GM12878 (cell line): Measurements from ENCODE around the gene VSIG10L2. TPM values are rescaled to one million over a fixed set of nuclear protein-coding genes. Genes with fewer than 3 reads are reported as not detected.

Source experiments
- ATAC-seq: fragments of 200-7000 bp; cut with Tn5 transposase; 3 replicates; pipeline ENCODE4 v1.9.1; 2020; ENCODE audit warnings: mild to moderate bottlenecking, moderate library complexity
- BruUV-seq: library from RNA; stranded (reverse); fragments of 400-500 nt; replicated peaks from 2 replicates; lab custom pipeline; 2021; lab: Mats Ljungman, UMichigan
- CTCF ChIA-PET: fragments of 300-600 bp; sonication (Branson Sonifier 250); formaldehyde crosslinking; extraction: SDS; loops from one replicate; lab custom pipeline; 2021; ENCODE audit warnings: inconsistent platforms; lab: Yijun Ruan, JAX
- POLR2A ChIA-PET: fragments of 350-600 bp; formaldehyde crosslinking; extraction: SDS; loops from one replicate; lab custom pipeline; 2021; ENCODE audit warnings: inconsistent platforms; lab: Charles Lee
- RAD21 ChIA-PET: fragments of 300-600 bp; sonication (Branson Sonifier 250); formaldehyde crosslinking; loops from one replicate; lab custom pipeline; 2023; ENCODE audit warnings: antibody characterized with exemption; ENCODE audit not compliant: unreplicated experiment; lab: Charles Lee
- SMC1A ChIA-PET: fragments of 300-600 bp; sonication (Branson Sonifier 250); formaldehyde crosslinking; loops from one replicate; lab custom pipeline; 2023; ENCODE audit not compliant: unreplicated experiment, uncharacterized antibody; lab: Charles Lee
- DNase-seq: peaks from one replicate; pipeline ENCODE4 v3.0.0-alpha.2; 2011; ENCODE audit warnings: low read depth, low spot score
- FAIRE-seq: peaks from 3 replicates; lab custom pipeline; 2011; peaks lifted over from hg19 to GRCh38; lab: Jason Lieb, UNC
- H2AFZ ChIP-seq: 2 replicates; pipeline ENCODE4 v1.6.0; 2011; ENCODE audit warnings: low read depth, low read length, control low read depth; ENCODE audit not compliant: control insufficient read depth
- H3K27ac ChIP-seq: 2 replicates; pipeline ENCODE4 v1.5.1; 2011; ENCODE audit warnings: control low read depth; ENCODE audit not compliant: control insufficient read depth, insufficient read depth
- H3K27me3 ChIP-seq, 2 experiments: replicated peaks in 1 of 2; 2 replicates each; pipeline versions ENCODE4 v1.6.0 to v1.6.1; 2011; ENCODE audit warnings: low read length in 1 of 2; ENCODE audit not compliant: control insufficient read depth in 2 of 2, insufficient read depth in 2 of 2
- H3K36me3 ChIP-seq, 2 experiments: 2 replicates each; pipeline ENCODE4 v1.5.1; 2011; ENCODE audit warnings: low read length in 1 of 2; ENCODE audit not compliant: control insufficient read depth in 2 of 2, insufficient read depth in 2 of 2
- H3K4me1 ChIP-seq: 2 replicates; pipeline ENCODE4 v1.6.1; 2011; ENCODE audit warnings: mild to moderate bottlenecking, low read length, moderate library complexity, mixed read lengths; ENCODE audit not compliant: control insufficient read depth, insufficient read depth
- H3K4me2 ChIP-seq: 2 replicates; pipeline ENCODE4 v1.6.0; 2011; ENCODE audit warnings: control low read depth; ENCODE audit not compliant: control insufficient read depth, insufficient read depth
- H3K4me3 ChIP-seq: fragments of 200-600 bp; sonication (generic); 2 replicates; pipeline ENCODE4 v1.5.1; 2016
- H3K79me2 ChIP-seq: 2 replicates; pipeline ENCODE4 v1.6.0; 2011; ENCODE audit warnings: low read length; ENCODE audit not compliant: control insufficient read depth, insufficient read depth
- H3K9ac ChIP-seq: 2 replicates; pipeline ENCODE4 v1.8.0; 2011; ENCODE audit warnings: low read length, control low read depth, mixed read lengths; ENCODE audit not compliant: control insufficient read depth, insufficient read depth
- H3K9me3 ChIP-seq: replicated peaks from 3 replicates; pipeline ENCODE4 v1.5.1; 2011; ENCODE audit warnings: mild to moderate bottlenecking, low read length; ENCODE audit not compliant: control insufficient read depth, insufficient read depth
- H4K20me1 ChIP-seq: 2 replicates; pipeline ENCODE4 v1.6.0; 2011; ENCODE audit not compliant: control insufficient read depth, insufficient read depth
- BCLAF1 ChIP-seq: fragments of 450-650 bp; IDR thresholded peaks from 2 replicates; pipeline ENCODE4 v1.6.1; 2017; ENCODE audit warnings: antibody characterized with exemption, mild to moderate bottlenecking, moderate library complexity
- CEBPZ ChIP-seq: fragments of 150-350 bp; IDR thresholded peaks from 2 replicates; pipeline ENCODE4 v1.6.1; 2016; ENCODE audit warnings: low read depth, low read length
- CHD4 ChIP-seq: fragments of 200-600 bp; sonication (generic); IDR thresholded peaks from 2 replicates; pipeline ENCODE4 v1.6.1; 2016; ENCODE audit warnings: mild to moderate bottlenecking
- EED ChIP-seq: sonication (generic); IDR thresholded peaks from 2 replicates; pipeline ENCODE4 v1.6.1; 2016; ENCODE audit warnings: antibody characterized with exemption, low read depth
- ELK1 ChIP-seq: IDR thresholded peaks from 2 replicates; pipeline ENCODE4 v1.6.1; 2012; ENCODE audit warnings: low read depth, low read length, improper control_type of control experiment
- EP300 ChIP-seq, 2 experiments: fragments of 150-350 bp in 1 of 2; IDR thresholded peaks; 2 replicates each; pipeline ENCODE4 v1.6.1; 2011 to 2012; ENCODE audit warnings: low read depth in 2 of 2, low read length in 2 of 2, borderline replicate concordance in 1 of 2, improper control_type of control experiment in 1 of 2, inconsistent platforms in 1 of 2; ENCODE audit not compliant: control insufficient read depth in 1 of 2
- FOXM1 ChIP-seq: IDR thresholded peaks from 2 replicates; pipeline ENCODE4 v1.6.1; 2012; ENCODE audit warnings: low read depth, mild to moderate bottlenecking, inconsistent platforms, low read length, moderate library complexity
- GABPA ChIP-seq: IDR thresholded peaks from 2 replicates; pipeline ENCODE4 v1.6.1; 2014; ENCODE audit warnings: antibody characterized with exemption, low read depth, mild to moderate bottlenecking, inconsistent platforms
- MYB ChIP-seq: fragments of 150-350 bp; IDR thresholded peaks from 2 replicates; pipeline ENCODE4 v1.6.1; 2014; ENCODE audit warnings: mild to moderate bottlenecking, low read depth, low read length, borderline replicate concordance
- PML ChIP-seq: IDR thresholded peaks from 2 replicates; pipeline ENCODE4 v1.6.1; 2012; ENCODE audit warnings: low read length, inconsistent platforms
- POLR2AphosphoS2 ChIP-seq: IDR thresholded peaks from 2 replicates; pipeline ENCODE4 v1.6.1; 2011; ENCODE audit warnings: low read depth, mild to moderate bottlenecking, low read length, improper control_type of control experiment, moderate library complexity
- SKIL ChIP-seq: fragments of 450-650 bp; IDR thresholded peaks from 2 replicates; pipeline ENCODE4 v1.6.1; 2017; ENCODE audit warnings: mild to moderate bottlenecking, low read depth, inconsistent platforms; ENCODE audit not compliant: poor library complexity, severe bottlenecking
- SREBF1 ChIP-seq: IDR thresholded peaks from 2 replicates; pipeline ENCODE4 v1.6.1; 2012; ENCODE audit warnings: mild to moderate bottlenecking, low read length
- STAT1 ChIP-seq: fragments of 450-650 bp; conservative IDR thresholded peaks from 2 replicates; pipeline ENCODE4 v1.6.1; 2014; ENCODE audit warnings: antibody characterized with exemption, mild to moderate bottlenecking
- ZBED1 ChIP-seq: IDR thresholded peaks from 2 replicates; pipeline ENCODE4 v1.6.1; 2016; ENCODE audit warnings: borderline replicate concordance
- WGBS: methylation state at CpG from one replicate; pipeline ENCODE4 v1.1.6; 2016; ENCODE audit warnings: low lambda C conversion rate; ENCODE audit not compliant: insufficient replicate concordance, insufficient coverage; ENCODE audit errors: missing lambda C conversion rate; 5-methylcytosine and 5-hydroxymethylcytosine counted together
- in situ Hi-C: fragments of 300-500 bp; cut with MboI; formaldehyde crosslinking; loops from 9 replicates; pipeline ENCODE4 v1.14.3; 2018; ENCODE audit warnings: mixed read lengths
- intact Hi-C: fragments of 100-400 bp; cut with micrococcal nuclease; formaldehyde crosslinking; loops from one replicate; pipeline ENCODE4 v1.14.2; 2022; ENCODE audit not compliant: unreplicated experiment
- polyA plus RNA-seq, 11 experiments: library from polyadenylated mRNA; depleted of rRNA in 4 of 11; unstranded in 6 of 11; stranded (reverse) in 5 of 11; fragments of >200 nt; fragmentation: Nextera tagmentation in 4 of 11; fragmentation: Illumina TruSeq in 1 of 11; extraction: Ambion mirVana in 4 of 11; extraction: Trizol in 1 of 11; gene quantifications; 1 replicate in 1 of 11; 2 replicates in 10 of 11; pipeline versions ENCODE4 v1.2.1 to v1.2.3, GENCODE V29; 2011 to 2016; ENCODE audit warnings: inconsistent platforms in 2 of 11, missing spikeins in 2 of 11, low read depth in 1 of 11
- total RNA-seq, 4 experiments: library from RNA; depleted of rRNA in 3 of 4; stranded (reverse); fragments of >200 nt in 3 of 4; fragmentation: Illumina TruSeq in 1 of 4; extraction: Trizol in 1 of 4; gene quantifications; 2 replicates each; pipeline versions ENCODE4 v1.2.1 to v1.2.3, GENCODE V29; 2013 to 2021

VSIG10L2 gene
- total and polyA plus RNA-seq, 10 of the 15 experiments (the other 5 are each of a cell fraction or from before 2014, with no cell fraction given) = 0.02 TPM; not detected in 9

GRCh38 chr11:125975634-125976033, 29.8 kb downstream of the VSIG10L2 start:
- no peak overlapping the region for H2AFZ ChIP-seq
- SMC1A ChIA-PET = interaction anchor here (0.8 kb wide), 1 partner anchor 13 kb away, joined by 3 read pairs; no protein-coding TSS in a partner anchor
- RAD21 ChIA-PET = no interaction called here
- FAIRE-seq (no peak), DNase-seq (no peak), ATAC-seq (no peak)
- no peak overlapping the region for H3K9ac ChIP-seq
- H3K36me3 ChIP-seq = no peaks in the 10 kb centered on the region
- no peak overlapping the region for H3K4me2 ChIP-seq
- POLR2A ChIA-PET = interaction anchor here (0.9 kb wide), 1 partner anchor 65 kb away, joined by 4 read pairs; no protein-coding TSS in a partner anchor
- in situ Hi-C loops (no loop called here), intact Hi-C loops (no loop called here)
- WGBS = 56% methylated on average over 6 of the region's 6 CpGs
- no TSS peak for BruUV-seq
- H3K79me2 ChIP-seq = no peaks in the 10 kb centered on the region
- H3K4me3 ChIP-seq = no peak overlapping the region
- H4K20me1 ChIP-seq = no peaks in the 10 kb centered on the region
- no peaks in the 10 kb centered on the region for H3K4me1 ChIP-seq
- no peaks in the 10 kb centered on the region for H3K9me3 ChIP-seq
- no peaks in the 10 kb centered on the region; a peak in 1 of 4 replicates for H3K27me3 ChIP-seq
- no peak overlapping the region for H3K27ac ChIP-seq
- CTCF ChIA-PET = interaction anchor here (2.4 kb wide), 1 partner anchor 33 kb away, joined by 7 read pairs; no protein-coding TSS in a partner anchor
- TF ChIP-seq EED = no peak
- no peak for TF ChIP-seq FOXM1
- TF ChIP-seq MYB = no peak
- TF ChIP-seq ZBED1 = no peak
- TF ChIP-seq BCLAF1 = no peak
- no peak for TF ChIP-seq EP300 (IDR thresholded peaks at IDR 0.05; ENCODE audit: borderline replicate concordance in 1 of 2, control insufficient read depth in 1 of 2, low read depth in 2 of 2, low read length in 2 of 2)
- no peak for TF ChIP-seq CEBPZ
- TF ChIP-seq POLR2AphosphoS2 = no peak
- TF ChIP-seq SKIL = no peak
- no peak for TF ChIP-seq STAT1
- no peak for TF ChIP-seq GABPA
- TF ChIP-seq ELK1 = no peak
- no peak for TF ChIP-seq SREBF1
- no peak for TF ChIP-seq CHD4
- TF ChIP-seq PML = no peak
